ENCODE measurements around the gene SIPA1L3. TPM values are rescaled to one million over a fixed set of nuclear protein-coding genes. Genes with fewer than 3 reads are reported as not detected.

The SIPA1L3 gene
- total and polyA plus RNA-seq, 9 of the 15 experiments (the other 6 are each of a cell fraction or from before 2014, with no cell fraction given) = 0.01 to 6.1 (median 2.5) TPM

DNA sequence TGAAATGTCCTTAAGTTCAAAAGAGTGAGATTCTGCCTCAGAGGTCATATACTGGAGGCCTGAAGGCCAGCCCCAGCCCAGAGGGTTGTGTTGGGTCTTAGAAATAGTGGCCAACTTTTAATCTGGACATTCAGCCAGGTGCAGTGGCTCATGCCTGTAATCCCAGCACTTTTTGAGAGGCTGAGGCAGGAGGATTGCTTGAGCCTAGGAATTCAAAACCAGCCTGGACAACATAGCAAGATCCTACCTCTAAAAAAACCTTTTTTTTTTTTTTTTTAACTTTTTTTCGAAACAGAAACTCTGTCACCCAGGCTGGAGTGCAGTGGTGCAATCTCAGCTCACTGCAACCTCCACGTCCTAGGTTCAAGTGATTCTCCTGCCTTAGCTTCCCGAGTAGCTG is 301.6 kb downstream of the SIPA1L3 start:
- CTCF ChIA-PET (ENCODE audit: low intra/inter-chr PET ratio) = no interaction called here
- Histone ChIP-seq H2AFZ (ENCODE audit: low read depth, low read length) (no peak overlapping the region), H3K4me2 (ENCODE audit: insufficient read depth, low read length) (no peak overlapping the region), H3K4me1 (replicated peaks in 1 of 2; ENCODE audit: control insufficient read depth in 2 of 2, insufficient read depth in 2 of 2, low read length in 2 of 2) (peaks cover 8 to 58% of the 10 kb centered on the region in 2 experiments; a peak in 4 of 5 replicates), H4K20me1 (replicated peaks; ENCODE audit: control insufficient read depth, insufficient read depth, low read length) (no peaks in the 10 kb centered on the region), H3K27ac (ENCODE audit: extremely low read depth, low read depth, low read length) (no peak overlapping the region), H3K36me3 (ENCODE audit: control insufficient read depth, insufficient read depth, low read length) (no peaks in the 10 kb centered on the region), H3K4me3 (no peak overlapping the region), H3K9me3 (replicated peaks; ENCODE audit: control insufficient read depth, insufficient read depth, low read depth, low read length) (no peaks in the 10 kb centered on the region), H3K27me3 (ENCODE audit: control insufficient read depth in 2 of 2, insufficient read depth in 2 of 2, low read length in 2 of 2) (peaks cover 5 to 19% of the 10 kb centered on the region in 2 experiments; a peak in 3 of 5 replicates), H3K9ac (ENCODE audit: insufficient read depth in 1 of 2, low read depth in 2 of 2, low read length in 2 of 2) (no peak overlapping the region), H3K79me2 (ENCODE audit: control insufficient read depth, insufficient read depth, low read length) (no peaks in the 10 kb centered on the region), H3K9me1 (ENCODE audit: control insufficient read depth, insufficient read depth, low read length) (no peaks in the 10 kb centered on the region)
- DNase-seq (ENCODE audit: extremely low read depth in 1 of 4, low spot score in 3 of 4) (no peak), ATAC-seq (no peak), FAIRE-seq (no peak)
- BruUV-seq (replicated peaks) = no TSS peak
- TF ChIP-seq KDM1A (IDR thresholded peaks at IDR 0.05) (0 out of 4 replicates have a peak, but pooled peaks of 1 of the 2 experiments have one; percentile 15), ZNF354B (CRISPR knock-in tag; IDR thresholded peaks at IDR 0.05) (no peak), ZNF121 (CRISPR knock-in tag; conservative IDR thresholded peaks at IDR 0.05) (peak; percentile 93)
- in situ Hi-C loops (cut with MboI) = no loop called here
- intact Hi-C loops (cut with micrococcal nuclease) = no loop called here
- 19% methylated on average over 3 of the region's 3 CpGs for WGBS (ENCODE audit: insufficient coverage, low coverage, missing lambda C conversion rate)
- POLR2A ChIA-PET = interaction anchor here (0.7 kb wide), 1 partner anchor 288 kb away, joined by 5 read pairs; no protein-coding TSS in a partner anchor

DNA sequence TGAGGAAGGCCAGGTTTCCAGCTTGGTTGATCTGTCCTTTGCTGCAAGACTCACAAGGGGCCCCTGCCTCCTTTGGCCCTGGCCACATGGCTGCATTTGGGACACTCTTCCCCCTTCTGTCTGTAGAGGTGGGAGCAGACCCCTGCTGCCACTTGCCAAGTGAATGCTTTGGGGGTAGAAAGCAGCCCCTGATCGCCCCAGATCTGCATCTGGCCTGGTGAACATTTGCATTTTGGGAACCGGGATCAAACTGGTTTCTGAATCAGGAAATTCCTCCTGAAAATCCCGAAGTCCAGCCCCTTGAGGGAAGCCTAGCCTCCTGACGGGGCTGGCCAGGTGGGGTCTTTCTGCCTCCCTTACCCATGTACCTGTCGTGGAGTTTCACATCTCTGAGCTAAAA is 302.1 kb downstream of the SIPA1L3 start:
- H3K36me3 ChIP-seq (ENCODE audit: control insufficient read depth, insufficient read depth, low read length) = no peaks in the 10 kb centered on the region
- CTCF ChIA-PET (ENCODE audit: low intra/inter-chr PET ratio) = no interaction called here
- intact Hi-C loops (cut with micrococcal nuclease) (no loop called here), in situ Hi-C loops (cut with MboI) (no loop called here)
- peaks cover 5 to 19% of the 10 kb centered on the region in 2 experiments; a peak in 3 of 5 replicates for H3K27me3 ChIP-seq (ENCODE audit: control insufficient read depth in 2 of 2, insufficient read depth in 2 of 2, low read length in 2 of 2)
- H2AFZ ChIP-seq (ENCODE audit: low read depth, low read length) = no peak overlapping the region
- H3K4me1 ChIP-seq (replicated peaks in 1 of 2; ENCODE audit: control insufficient read depth in 2 of 2, insufficient read depth in 2 of 2, low read length in 2 of 2) = peaks cover 2 to 56% of the 10 kb centered on the region in 2 experiments; a peak in 3 of 5 replicates
- no peak overlapping the region for H3K4me3 ChIP-seq
- H3K9ac ChIP-seq (ENCODE audit: insufficient read depth in 1 of 2, low read depth in 2 of 2, low read length in 2 of 2) = no peak overlapping the region; a peak in 1 of 4 replicates
- no peaks in the 10 kb centered on the region for H3K9me1 ChIP-seq (ENCODE audit: control insufficient read depth, insufficient read depth, low read length)
- no peak for ATAC-seq
- TF ChIP-seq, protein P1, sequence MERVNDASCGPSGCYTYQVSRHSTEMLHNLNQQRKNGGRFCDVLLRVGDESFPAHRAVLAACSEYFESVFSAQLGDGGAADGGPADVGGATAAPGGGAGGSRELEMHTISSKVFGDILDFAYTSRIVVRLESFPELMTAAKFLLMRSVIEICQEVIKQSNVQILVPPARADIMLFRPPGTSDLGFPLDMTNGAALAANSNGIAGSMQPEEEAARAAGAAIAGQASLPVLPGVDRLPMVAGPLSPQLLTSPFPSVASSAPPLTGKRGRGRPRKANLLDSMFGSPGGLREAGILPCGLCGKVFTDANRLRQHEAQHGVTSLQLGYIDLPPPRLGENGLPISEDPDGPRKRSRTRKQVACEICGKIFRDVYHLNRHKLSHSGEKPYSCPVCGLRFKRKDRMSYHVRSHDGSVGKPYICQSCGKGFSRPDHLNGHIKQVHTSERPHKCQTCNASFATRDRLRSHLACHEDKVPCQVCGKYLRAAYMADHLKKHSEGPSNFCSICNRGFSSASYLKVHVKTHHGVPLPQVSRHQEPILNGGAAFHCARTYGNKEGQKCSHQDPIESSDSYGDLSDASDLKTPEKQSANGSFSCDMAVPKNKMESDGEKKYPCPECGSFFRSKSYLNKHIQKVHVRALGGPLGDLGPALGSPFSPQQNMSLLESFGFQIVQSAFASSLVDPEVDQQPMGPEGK (CRISPR knock-in tag; IDR thresholded peaks at IDR 0.05; ENCODE audit: borderline replicate concordance) = no peak
- BruUV-seq (replicated peaks) = no TSS peak
- H4K20me1 ChIP-seq (replicated peaks; ENCODE audit: control insufficient read depth, insufficient read depth, low read length) = no peaks in the 10 kb centered on the region
- POLR2A ChIA-PET = interaction anchor here (0.5 to 0.7 kb wide), 2 partner anchors 287 to 346 kb away, joined by 3 to 5 read pairs; no protein-coding TSS in a partner anchor
- H3K27ac ChIP-seq (ENCODE audit: extremely low read depth, low read depth, low read length) = no peak overlapping the region
- H3K9me3 ChIP-seq (replicated peaks; ENCODE audit: control insufficient read depth, insufficient read depth, low read depth, low read length) = no peaks in the 10 kb centered on the region
- DNase-seq (ENCODE audit: extremely low read depth in 1 of 4, low spot score in 3 of 4) = no peak
- no peak overlapping the region for H3K4me2 ChIP-seq (ENCODE audit: insufficient read depth, low read length)
- FAIRE-seq = no peak
- WGBS (ENCODE audit: insufficient coverage, low coverage, missing lambda C conversion rate) = 22% methylated on average over 5 of the region's 5 CpGs
- no peaks in the 10 kb centered on the region for H3K79me2 ChIP-seq (ENCODE audit: control insufficient read depth, insufficient read depth, low read length)

All from K562 (cell line).